NCI-H82 (cell line): ENCODE measurements around the gene EBF4.

Experiments used
- DNase-seq: peaks from one replicate; lab custom pipeline; 2025; lab: John Stamatoyannopoulos, UW

The EBF4 gene, protein sequence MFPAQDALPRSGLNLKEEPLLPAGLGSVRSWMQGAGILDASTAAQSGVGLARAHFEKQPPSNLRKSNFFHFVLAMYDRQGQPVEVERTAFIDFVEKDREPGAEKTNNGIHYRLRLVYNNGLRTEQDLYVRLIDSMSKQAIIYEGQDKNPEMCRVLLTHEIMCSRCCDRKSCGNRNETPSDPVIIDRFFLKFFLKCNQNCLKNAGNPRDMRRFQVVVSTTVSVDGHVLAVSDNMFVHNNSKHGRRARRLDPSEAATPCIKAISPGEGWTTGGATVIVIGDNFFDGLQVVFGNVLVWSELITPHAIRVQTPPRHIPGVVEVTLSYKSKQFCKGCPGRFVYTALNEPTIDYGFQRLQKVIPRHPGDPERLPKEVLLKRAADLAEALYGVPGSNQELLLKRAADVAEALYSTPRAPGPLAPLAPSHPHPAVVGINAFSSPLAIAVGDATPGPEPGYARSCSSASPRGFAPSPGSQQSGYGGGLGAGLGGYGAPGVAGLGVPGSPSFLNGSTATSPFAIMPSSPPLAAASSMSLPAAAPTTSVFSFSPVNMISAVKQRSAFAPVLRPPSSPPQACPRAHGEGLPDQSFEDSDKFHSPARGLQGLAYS

DNA sequence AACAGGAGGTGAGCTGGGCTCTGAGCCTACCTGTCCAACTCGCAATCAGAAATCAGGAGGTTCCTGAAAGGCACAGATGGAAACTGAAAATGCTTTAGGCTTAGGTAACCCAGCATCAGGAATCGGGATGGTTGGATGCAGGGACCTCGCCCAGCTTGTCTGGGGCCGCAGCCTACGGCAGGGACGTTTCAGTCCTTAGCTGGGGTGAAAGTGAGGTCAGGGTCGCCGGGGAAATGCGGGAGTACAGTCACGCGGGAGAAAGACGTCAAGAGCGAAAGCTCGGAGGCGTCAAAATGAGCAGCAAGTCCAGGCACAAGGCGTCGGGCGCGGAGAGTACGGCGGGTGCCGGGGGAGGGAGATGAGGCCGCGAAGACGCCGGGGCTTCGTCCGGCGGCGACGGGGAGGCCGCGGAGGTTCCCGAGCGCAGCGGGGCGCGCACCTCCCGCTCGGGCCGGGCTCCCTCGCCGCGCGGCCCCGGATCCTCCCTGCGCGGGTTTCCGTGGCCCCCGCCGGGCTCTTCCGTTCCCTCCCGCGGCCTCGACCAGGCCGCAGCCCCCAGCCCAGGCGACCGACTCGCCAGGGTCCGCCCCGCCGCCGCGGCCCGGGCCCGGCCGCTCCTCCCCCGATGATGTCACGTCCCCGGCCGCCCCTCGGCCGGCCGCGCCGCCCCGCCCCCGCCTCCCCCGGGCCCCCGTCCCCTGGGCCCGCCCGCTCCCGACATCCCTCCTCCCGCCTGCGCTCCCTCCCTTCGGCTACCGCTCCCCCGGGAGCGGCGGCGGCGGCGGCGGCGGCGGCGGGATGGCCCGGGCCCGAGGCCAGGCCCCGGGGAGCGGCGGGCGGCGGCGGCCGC, at the start of gene EBF4:
Gene EBF4 (plus strand): TSS at position 745 of the 850 bp plus-strand sequence. CDS start 866 bp downstream, outside the sequence.
- DNase-seq: peak; percentile 43

DNA sequence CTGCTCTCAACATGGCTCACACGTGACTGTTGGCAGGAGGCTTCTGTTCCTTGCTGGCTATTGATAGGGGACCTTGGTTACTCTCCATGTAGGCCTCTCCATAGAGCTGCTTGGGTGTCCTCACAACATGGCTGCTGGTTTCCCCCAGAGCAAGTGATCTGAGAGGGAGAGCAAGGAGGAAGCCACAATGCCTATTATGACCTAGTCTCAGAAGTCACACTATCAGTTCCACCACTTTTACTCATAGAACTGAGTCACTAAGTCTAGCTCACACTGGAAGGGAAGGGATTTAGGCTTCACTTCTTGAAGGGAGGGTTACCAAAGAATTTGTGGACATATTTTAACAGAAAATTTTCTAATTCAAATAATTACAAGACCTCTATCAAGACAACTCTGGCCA, 48.9 kb upstream of the EBF4 start:
- no peak for DNase-seq

DNA sequence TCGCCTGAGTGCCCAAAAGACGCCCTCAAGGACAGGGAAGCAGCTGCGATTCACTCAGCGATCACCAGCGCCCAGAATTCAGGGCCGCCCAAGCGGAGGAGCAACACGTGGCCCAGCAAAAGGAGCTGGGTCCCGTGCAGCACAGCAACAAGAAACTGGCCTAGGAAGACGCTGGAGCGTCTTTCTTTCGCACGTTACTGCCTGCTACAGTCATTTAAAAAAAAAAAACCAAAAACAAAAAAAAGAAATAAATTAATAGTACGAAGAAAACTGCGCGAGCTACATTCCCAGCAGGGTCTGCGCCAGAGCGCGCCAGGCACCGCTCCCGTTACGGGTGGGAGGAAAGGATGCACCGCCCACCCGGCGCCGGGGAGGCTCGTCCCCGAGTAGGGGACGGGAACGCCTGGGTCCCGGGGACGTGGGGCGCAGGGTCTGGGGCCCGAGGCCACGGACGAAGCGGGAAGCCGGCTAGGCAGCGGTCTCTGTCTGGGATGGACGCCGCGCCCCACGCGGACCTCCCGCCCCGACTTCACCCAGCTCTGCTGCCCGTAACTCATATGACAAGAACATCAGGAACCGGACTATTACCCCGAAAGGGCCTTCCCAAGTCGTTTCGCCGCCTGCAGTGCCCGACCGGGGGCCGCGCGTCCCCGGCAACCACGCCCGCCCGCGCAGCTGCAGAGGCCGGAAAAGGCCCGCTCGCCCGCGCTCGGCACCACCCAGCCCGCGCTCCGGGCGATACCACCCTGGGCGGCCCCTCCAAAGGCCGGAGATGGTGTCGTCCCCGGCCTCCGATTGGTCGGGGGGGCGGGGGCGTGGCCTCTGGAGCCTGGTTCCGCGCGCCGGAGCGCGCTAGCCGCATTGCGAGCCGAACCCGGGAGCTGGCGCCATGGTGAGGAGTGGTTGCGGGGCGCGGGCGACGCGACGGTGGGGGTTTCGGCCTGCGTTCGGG, 40.5 kb upstream of the EBF4 start, which contains the start of gene NOP56:
Gene NOP56 (plus strand): TSS at position 861 of the 952 bp plus-strand sequence. CDS start 29 bp downstream, at position 890.
- DNase-seq: peak; percentile 92

DNA sequence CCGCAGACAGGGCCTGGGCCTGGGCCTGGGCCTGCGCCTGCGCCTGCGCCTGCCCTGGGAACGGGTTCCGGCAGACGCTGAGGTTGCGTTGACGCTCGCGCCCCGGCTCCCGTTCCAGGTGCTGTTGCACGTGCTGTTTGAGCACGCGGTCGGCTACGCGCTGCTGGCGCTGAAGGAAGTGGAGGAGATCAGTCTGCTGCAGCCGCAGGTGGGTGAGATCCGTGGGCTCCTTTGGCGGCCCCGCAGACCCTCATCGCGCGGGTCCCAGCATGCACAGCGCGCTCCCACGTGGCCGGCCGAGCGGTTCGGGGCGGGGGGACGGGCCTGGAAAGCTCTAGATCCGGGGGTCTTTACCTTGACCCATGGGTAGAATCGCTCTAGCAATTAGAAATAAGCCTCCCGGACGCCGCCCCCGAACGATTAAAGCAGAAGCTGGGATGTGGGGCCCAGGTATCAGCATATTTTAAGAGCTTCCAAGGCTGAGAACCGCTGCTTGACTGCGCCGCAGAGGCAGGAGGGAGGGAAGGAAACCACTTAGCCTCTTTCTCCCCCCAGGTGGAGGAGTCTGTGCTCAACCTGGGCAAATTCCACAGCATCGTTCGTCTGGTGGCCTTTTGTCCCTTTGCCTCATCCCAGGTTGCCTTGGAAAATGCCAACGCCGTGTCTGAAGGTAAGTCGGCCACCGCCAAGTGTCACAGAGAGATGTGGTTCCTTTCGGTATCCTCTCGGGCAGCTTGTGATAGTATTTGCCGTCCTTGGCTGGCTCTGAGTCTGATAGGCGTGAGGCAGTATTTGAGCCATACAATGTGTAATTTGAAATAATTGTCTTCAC, 39.6 kb upstream of the EBF4 start:
- peak; percentile 62 for DNase-seq

DNA sequence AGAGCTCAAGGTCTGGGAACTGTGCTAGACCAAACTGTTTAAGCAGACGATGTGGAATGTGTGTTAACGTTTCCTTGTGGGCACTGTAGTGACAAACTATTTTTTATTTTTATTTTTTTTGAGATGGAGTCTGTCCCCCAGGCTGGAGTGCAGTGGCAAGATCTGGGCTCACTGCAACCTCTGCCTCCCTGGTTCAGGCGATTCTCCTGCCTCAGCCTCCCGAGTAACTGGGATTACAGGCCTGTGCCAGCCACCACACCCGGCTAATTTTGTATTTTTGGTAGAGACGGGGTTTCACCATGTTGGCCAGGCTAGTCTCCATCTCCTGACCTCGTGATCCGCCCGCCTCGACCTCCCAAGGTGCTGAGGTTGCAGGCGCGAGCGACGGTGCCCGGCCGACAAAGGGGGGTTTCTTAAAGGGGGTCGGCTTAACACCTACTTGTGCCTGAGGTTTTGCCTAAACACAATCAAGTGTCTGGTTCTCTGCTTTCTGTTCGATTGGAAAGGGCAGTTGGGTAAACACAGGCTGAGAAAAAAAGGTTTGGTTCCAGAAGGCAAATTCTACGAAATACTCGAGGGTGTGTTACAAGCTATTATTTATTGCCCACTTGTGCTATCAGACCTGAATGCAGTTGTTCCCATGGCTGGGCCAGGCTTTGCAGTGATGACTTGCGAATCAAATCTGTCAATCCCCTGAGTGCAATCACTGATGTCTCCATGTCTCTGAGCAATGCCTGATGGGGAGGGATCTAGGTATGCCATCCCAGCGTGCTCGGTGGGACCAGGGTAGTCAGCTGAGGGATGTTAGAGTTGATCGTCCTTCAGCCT, 38.8 kb upstream of the EBF4 start:
- DNase-seq: no peak

DNA sequence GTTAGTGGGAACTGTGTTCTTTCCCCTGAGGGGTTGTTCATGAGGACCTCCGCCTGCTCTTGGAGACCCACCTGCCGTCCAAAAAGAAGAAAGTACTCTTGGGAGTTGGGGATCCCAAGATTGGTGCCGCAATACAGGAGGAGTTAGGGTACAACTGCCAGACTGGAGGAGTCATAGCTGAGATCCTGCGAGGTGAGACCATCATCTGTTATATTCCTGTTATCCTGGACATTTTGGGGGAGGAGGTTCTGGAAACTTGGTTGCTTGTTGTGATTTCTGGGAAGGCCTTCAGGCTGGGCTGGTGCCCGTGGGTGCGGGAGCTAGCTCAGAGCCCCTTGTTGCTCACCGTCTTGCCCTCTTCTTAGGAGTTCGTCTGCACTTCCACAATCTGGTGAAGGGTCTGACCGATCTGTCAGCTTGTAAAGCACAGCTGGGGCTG, 38.2 kb upstream of the EBF4 start:
- DNase-seq: no peak

DNA sequence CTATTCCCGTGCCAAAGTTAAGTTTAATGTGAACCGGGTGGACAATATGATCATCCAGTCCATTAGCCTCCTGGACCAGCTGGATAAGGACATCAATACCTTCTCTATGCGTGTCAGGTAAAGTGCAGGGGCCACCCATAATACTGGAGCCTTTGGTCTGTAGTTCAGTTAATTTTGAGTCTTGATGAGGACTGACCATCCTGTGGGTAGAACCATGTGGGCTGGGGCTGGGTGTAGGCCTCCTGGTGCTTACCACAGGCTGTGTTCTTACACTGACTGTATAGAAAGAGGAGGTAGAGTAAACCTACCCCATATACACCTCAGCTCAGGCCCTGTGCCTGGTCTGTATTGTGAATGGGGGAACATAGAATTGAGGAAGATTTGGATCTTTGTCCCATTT, 37.7 kb upstream of the EBF4 start:
- no peak for DNase-seq

DNA sequence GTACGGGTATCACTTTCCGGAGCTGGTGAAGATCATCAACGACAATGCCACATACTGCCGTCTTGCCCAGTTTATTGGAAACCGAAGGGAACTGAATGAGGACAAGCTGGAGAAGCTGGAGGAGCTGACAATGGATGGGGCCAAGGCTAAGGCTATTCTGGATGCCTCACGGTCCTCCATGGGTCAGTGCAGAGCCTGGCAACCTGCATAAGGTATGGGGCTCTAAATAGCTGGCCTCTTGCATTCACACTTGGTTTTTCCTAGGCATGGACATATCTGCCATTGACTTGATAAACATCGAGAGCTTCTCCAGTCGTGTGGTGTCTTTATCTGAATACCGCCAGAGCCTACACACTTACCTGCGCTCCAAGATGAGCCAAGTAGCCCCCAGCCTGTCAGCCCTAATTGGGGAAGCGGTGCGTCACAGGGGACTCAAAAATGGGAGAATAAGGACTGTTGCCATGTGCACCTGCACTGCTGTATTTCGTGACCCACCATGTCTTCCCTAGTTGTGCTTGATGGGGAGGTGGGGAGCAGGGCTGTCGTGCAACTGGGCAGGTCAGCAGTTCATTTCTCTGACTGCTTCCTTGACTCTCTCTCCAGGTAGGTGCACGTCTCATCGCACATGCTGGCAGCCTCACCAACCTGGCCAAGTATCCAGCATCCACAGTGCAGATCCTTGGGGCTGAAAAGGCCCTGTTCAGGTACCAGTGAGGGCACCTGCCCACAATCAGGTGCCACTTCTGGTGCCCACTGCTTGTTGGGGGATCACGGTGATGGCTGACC, 37.1 kb upstream of the EBF4 start:
- DNase-seq: no peak

DNA sequence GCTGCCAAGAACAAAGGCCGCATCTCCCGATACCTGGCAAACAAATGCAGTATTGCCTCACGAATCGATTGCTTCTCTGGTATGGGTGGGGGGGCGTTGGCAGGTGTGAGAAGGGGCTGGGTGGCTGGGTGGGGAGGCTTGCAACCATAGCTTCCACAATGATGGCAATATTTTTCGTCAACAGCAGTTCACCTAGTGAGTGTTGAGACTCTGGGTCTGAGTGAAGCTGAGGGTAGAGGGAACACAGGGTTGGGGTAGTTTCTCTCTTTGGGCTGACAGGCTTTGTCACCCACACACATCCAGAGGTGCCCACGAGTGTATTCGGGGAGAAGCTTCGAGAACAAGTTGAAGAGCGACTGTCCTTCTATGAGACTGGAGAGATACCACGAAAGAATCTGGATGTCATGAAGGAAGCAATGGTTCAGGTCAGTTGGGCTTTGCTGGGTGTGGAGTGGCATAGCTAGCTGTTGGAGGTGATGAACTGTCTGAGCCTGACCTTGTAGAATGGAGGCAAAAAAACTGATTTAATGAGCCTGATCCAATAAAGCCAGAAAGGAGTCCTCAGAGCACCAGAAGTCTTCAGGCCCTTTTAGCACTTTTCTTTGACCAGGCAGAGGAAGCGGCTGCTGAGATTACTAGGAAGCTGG, 36.0 kb upstream of the EBF4 start:
- no peak for DNase-seq

DNA sequence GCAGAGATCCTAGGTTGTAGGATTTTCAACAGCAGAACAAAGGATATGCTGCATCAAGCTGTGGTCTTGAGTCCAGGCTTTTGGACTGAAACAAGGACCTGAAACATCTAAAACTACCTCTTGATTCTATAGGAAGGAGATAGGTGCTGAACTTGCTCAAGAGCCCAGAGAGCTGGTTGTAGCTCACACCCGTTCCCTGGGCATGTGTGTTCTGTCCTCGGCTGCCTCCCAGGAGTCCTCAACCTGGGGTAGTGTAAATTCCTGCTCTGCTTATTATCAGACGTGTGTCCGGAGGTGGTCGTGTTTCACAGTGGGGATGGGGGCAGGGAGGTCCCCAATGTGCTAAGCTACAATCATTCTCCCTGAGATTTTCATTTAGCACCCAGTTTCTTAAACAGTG, 35.3 kb upstream of the EBF4 start:
- no peak for DNase-seq

DNA sequence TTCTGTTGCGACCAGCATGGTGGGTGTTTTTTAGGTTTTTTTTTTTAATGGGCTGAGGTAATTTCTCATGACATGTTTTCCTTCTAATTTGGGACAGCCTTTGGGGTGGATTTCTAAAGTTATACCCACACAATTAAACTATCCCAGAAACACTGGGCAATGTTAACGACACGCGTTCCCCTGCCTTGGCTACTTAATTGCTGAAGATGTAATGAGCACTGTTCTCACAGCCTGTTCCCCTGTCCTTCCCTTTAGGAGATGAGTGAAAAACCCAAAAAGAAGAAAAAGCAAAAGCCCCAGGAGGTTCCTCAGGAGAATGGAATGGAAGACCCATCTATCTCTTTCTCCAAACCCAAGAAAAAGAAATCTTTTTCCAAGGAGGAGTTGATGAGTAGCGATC, 34.9 kb upstream of the EBF4 start:
- no peak for DNase-seq

DNA sequence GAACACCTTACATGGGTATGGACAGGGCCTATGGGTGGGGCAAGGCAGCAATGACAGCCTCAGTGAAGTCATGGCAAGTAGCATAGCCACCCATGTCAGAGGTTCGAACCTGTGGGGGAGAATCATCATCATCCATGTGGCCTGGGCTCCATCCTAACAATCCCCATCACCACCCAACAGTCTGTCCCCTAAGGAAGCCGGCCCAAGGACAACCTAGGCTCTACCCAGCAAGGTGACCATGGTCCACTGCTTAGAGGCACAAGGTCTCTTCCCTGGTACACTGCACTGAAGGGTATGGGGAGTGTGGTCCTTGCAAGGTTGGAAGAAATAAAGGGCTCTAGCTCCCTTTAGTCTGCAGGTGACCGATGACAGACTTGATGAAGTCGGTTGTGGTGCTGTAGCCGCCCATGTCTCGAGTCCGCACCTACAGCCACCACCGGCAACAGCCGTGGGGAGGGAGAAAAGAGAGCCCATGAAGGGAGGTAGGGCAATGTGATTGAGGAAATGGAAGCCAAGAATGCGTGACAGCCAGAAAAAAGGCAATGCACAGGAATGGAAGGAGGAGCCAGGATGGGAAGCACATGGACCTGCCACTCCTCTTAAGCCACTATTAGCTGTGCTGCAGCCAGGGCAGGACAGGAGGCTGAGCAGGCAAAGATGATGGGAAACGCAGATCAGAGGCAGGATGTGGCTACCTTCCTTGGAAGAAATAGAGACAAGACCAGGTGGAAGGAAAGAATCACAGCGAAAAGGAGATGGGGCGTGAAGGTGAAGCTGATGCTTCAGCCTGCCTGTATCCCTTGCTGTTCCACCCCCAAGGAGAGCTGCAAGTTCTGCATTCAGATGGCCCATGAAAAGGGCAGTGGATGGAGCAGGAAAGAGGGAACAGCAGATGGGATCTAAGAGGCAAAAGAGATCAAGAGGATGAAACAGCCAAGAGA, 33.9 kb upstream of the EBF4 start:
- peak; percentile 79 for DNase-seq

DNA sequence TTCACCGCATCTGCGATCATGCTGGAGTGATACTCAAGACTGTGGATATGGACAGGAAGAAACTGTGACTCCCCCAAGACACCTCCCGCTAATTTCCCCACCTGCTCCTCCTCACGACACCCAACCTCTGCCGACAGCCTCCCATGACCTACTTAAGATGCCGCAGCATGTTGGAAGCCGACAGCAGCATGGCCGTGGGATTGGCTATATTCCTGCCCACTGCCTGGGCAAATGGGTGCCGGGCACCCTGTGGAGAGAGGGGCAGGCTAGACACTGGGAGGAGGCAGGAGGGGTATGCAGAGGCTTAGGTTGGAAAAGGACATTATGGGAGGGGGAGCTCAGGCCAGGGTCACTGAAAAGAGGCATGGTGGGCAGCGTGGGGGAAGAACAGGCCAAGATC, 33.0 kb upstream of the EBF4 start:
- no peak for DNase-seq

DNA sequence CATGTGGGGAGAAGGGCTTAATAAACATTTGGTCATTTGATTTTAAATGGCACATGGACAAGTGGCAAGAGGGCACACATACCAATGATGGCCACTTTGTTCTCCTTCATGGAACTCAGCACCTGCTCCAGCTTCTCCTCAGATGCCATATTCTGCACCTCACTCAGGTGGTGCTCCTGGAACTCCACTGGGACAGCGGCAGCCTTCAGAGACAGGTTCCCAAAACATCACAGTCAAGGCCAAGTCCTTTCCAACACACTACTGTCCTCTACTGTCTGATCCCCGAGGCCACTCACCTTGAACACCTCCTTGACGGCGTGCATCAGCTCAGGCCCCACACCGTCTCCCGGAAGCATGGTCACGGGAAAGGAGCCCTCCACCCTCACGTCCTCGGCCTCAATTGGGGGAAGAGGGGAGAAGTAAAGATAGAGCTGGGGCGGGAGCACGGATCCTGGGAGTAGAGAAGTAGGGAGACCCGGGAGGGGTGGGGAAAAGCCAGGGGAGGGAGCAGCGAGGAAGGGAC, 29.2 kb upstream of the EBF4 start:
- no peak for DNase-seq

DNA sequence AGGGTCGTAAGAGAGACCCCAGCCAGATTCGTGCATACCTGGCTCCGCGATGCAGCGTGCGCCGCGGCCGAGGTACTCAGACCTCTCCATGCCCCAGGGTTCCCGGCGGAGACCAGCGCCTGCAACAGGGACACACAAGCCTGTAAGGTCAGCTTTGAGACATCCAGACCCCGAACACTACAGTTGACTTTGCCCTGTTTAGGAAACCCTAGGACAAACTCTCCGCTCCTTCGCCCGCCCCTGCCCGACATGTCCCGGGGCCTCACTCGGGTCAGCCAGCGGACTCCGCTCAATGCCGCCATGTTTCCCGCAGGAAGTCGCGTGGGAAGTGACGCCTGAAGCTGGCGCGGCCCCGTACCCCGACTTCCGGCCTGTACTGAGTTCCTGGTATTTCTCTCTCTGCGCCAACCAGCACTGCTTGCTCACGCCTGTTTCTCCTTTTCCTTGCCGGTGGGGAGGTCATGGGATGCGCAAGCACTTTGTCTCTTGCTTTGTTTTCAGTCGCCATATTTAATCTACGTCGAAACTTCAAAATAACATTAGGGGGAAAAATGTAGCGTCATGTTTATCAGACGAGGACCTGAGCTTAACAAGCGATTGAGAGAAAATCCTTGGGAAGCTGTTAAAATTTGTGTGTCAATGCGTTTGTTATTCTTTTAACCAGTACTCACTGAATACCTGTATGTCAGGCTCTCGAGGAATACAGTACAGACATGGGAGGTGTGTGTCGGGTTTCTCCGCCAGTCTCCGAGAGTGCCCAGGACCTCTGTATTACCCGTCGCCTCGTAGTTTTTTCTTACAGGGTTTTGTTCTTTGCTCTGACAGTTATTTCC, 28.5 kb upstream of the EBF4 start, which contains the start of gene IDH3B:
Gene IDH3B (minus strand): TSS at position 330 of the 833 bp plus-strand sequence. CDS start 28 bp downstream, at position 302.
- DNase-seq: peak; percentile 91

DNA sequence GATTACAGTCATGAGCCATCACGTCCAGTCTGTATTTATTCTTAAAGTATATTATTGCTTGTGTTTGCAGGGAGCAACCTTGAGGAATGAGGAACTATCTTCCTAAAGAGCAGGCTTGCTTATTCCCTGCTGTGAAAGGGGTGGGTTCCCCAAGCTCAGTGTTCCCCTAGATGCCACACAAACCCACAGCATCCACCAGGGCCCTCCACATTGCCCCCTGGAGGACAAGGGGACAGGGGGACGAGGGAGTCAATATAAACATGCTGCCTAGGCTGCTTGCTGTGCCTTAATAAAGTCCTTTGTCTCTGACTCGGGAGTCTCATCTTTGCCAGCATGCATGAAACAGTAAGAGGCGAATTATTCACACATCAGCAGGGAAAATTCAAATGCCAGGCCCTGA, 20.6 kb upstream of the EBF4 start:
- peak; percentile 46 for DNase-seq
